ENCODE data around the gene ZNHIT1. TPM values are rescaled to one million over a fixed set of nuclear protein-coding genes. Genes with fewer than 3 reads are reported as not detected.

Gene ZNHIT1
- total and polyA plus RNA-seq, 2 of the 8 experiments (the other 6 are each of a cell fraction or from before 2014, with no cell fraction given): 38.2 to 61.7 TPM

DNA sequence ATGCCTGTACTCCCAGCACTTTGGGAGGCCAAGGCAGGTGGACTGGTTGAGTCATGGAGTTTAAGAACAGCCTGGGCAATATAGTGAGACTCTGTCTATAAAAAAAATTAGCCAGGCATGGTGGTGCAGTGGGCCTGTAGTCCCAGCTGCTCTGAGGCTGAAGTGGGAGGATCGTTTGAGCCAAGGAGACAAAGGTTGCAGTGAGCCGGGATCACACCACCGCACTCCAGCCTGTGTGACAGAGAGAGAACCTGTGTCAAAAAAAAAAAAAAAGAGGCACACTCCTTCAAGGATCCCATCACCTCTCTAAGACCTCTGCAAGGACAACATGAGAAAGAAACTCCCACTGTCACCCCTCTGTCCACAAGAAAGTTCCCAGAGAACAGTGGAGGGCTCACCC, 42.3 kb upstream of the ZNHIT1 start:
- H4K5ac ChIP-seq (ENCODE audit: insufficient read length, low read depth, low read length): no peak overlapping the region
- peaks cover 0 to 7% of the 10 kb centered on the region in 2 experiments for H4K20me1 ChIP-seq (replicated peaks in 1 of 2; ENCODE audit: control insufficient read depth in 1 of 2, insufficient read depth in 2 of 2, low read length in 2 of 2)
- H3K23me2 ChIP-seq (ENCODE audit: low read depth, low read length): peaks cover 33% of the 10 kb centered on the region
- 37% methylated on average over 2 of the region's 3 CpGs; no CpG with 5 or more reads in 1 of the 2 experiments for WGBS, 2 experiments (ENCODE audit: extremely low coverage in 1 of 2, insufficient coverage in 1 of 2, insufficient read length in 1 of 2, insufficient replicate concordance in 2 of 2, low coverage in 1 of 2, low lambda C conversion rate in 2 of 2, missing lambda C conversion rate in 1 of 2)
- no peaks in the 10 kb centered on the region for H3K36me3 ChIP-seq (ENCODE audit: control insufficient read depth in 2 of 4, insufficient read depth in 4 of 4, low read length in 3 of 4)
- peaks cover 56 to 99% (median 88%) of the 10 kb centered on the region in 4 experiments for H3K27me3 ChIP-seq (replicated peaks in 1 of 4; ENCODE audit: control insufficient read depth in 3 of 4, extremely low read depth in 1 of 4, insufficient read depth in 3 of 4, low read length in 3 of 4)
- no peak overlapping the region for H4K8ac ChIP-seq (ENCODE audit: extremely low read depth, insufficient read depth, low read length)
- no peak overlapping the region for H2BK15ac ChIP-seq (ENCODE audit: low read length)
- H2BK20ac ChIP-seq (ENCODE audit: low read length): no peak overlapping the region
- H3K79me2 ChIP-seq (ENCODE audit: control insufficient read depth in 1 of 2, insufficient read depth in 2 of 2, low read length in 2 of 2): no peaks in the 10 kb centered on the region
- no peak overlapping the region for H2BK12ac ChIP-seq (ENCODE audit: low read depth, low read length)
- no peaks in the 10 kb centered on the region for H3K79me1 ChIP-seq (ENCODE audit: low read depth, low read length)
- H2BK5ac ChIP-seq (ENCODE audit: low read depth, low read length): no peak overlapping the region
- CTCF ChIA-PET (ENCODE audit: partially characterized antibody): interaction anchor here (1.0 to 6.0 kb wide), 8 partner anchors 10 to 107 kb away, joined by 3 to 90 read pairs (median 6); partner anchors contain the start of gene VGF
- H3K9ac ChIP-seq (replicated peaks in 1 of 4; ENCODE audit: extremely low read depth in 1 of 4, low read depth in 3 of 4, low read length in 3 of 4): no peak overlapping the region
- no peak overlapping the region for H2BK120ac ChIP-seq (replicated peaks; ENCODE audit: low read depth, low read length)
- FAIRE-seq (no peak), DNase-seq (ENCODE audit: low read depth in 1 of 2, low spot score in 2 of 2) (no peak)
- H3K56ac ChIP-seq (replicated peaks; ENCODE audit: insufficient read length, low read depth, low read length): no peak overlapping the region
- no peak overlapping the region for H3K14ac ChIP-seq (ENCODE audit: insufficient read length)
- H2AFZ ChIP-seq (ENCODE audit: low read length): no peak overlapping the region
- no peak overlapping the region for H3K18ac ChIP-seq (ENCODE audit: extremely low read depth, low read length)
- peaks cover 0 to 34% (median 24%) of the 10 kb centered on the region in 4 experiments; a peak in 6 of 7 replicates for H3K4me1 ChIP-seq (replicated peaks in 1 of 4; ENCODE audit: control insufficient read depth in 3 of 4, insufficient read depth in 4 of 4, low read length in 3 of 4)
- H3K4me2 ChIP-seq (ENCODE audit: insufficient read depth in 1 of 2, low read depth in 2 of 2, low read length in 2 of 2): no peak overlapping the region
- H3K9me3 ChIP-seq (ENCODE audit: insufficient read depth in 2 of 2, low read depth in 1 of 2, low read length in 1 of 2): no peaks in the 10 kb centered on the region
- H2AK5ac ChIP-seq (ENCODE audit: low read depth, low read length): no peak overlapping the region
- H3K4ac ChIP-seq (replicated peaks; ENCODE audit: insufficient read length, low read depth, low read length): no peak overlapping the region
- no peak overlapping the region for H3K4me3 ChIP-seq (ENCODE audit: extremely low read depth in 1 of 4, insufficient read depth in 2 of 4, low read depth in 3 of 4, low read length in 4 of 4)
- H3K23ac ChIP-seq (ENCODE audit: insufficient read length): no peak overlapping the region
- POLR2A ChIA-PET (ENCODE audit: partially characterized antibody): no interaction called here
- H3K27ac ChIP-seq (ENCODE audit: low read depth, low read length): no peak overlapping the region
- H4K91ac ChIP-seq (replicated peaks; ENCODE audit: insufficient read length, low read length): no peak overlapping the region
- TF ChIP-seq TAF7 (optimal IDR thresholded peaks at IDR 0.05; ENCODE audit: borderline replicate concordance, low read depth, low read length) (no peak), RXRA (IDR thresholded peaks at IDR 0.05; ENCODE audit: insufficient read depth, low read depth, low read length) (no peak), SP4 (IDR thresholded peaks at IDR 0.05; ENCODE audit: low read length) (no peak), CHD1 (IDR thresholded peaks at IDR 0.05; ENCODE audit: low read depth, low read length) (no peak), RBBP5 (IDR thresholded peaks at IDR 0.05; ENCODE audit: borderline replicate concordance, low read depth, low read length) (no peak), BRCA1 (IDR thresholded peaks at IDR 0.05; ENCODE audit: low read depth, low read length) (no peak), FOSL1 (IDR thresholded peaks at IDR 0.05; ENCODE audit: insufficient read depth, low read depth, low read length) (no peak), KDM1A (IDR thresholded peaks at IDR 0.05; ENCODE audit: borderline replicate concordance, low read length) (no peak), SRF (IDR thresholded peaks at IDR 0.05; ENCODE audit: low read depth, low read length) (no peak), EP300 (IDR thresholded peaks at IDR 0.05; ENCODE audit: borderline replicate concordance in 1 of 2, low read depth in 2 of 2, low read length in 2 of 2) (no peak)
- TF ChIP-seq, protein P1, sequence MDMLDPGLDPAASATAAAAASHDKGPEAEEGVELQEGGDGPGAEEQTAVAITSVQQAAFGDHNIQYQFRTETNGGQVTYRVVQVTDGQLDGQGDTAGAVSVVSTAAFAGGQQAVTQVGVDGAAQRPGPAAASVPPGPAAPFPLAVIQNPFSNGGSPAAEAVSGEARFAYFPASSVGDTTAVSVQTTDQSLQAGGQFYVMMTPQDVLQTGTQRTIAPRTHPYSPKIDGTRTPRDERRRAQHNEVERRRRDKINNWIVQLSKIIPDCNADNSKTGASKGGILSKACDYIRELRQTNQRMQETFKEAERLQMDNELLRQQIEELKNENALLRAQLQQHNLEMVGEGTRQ (IDR thresholded peaks at IDR 0.05; ENCODE audit: low read length): no peak
